Coronary artery (tissue), 2 donors: ENCODE data around the gene DDX20.

Source experiments
- DNase-seq: peaks from one replicate; pipeline ENCODE4 v3.0.0-alpha.2; 2017; ENCODE audit warnings: low spot score
- H3K27ac ChIP-seq, 2 donors: fragments of 200-600 bp; sonication (generic); one replicate each; pipeline ENCODE4 v1.5.1; 2016 to 2019
- H3K4me3 ChIP-seq: fragments of 200-600 bp; sonication (generic); 2 replicates; pipeline ENCODE4 v1.5.1; 2016; ENCODE audit warnings: mild to moderate bottlenecking, moderate library complexity
- TF ChIP-seq, protein P1 (sequence below): fragments of 200-600 bp; sonication (generic); IDR thresholded peaks from one replicate; pipeline ENCODE4 v1.5.1; 2019; ENCODE audit warnings: antibody characterized with exemption

Gene DDX20

DNA sequence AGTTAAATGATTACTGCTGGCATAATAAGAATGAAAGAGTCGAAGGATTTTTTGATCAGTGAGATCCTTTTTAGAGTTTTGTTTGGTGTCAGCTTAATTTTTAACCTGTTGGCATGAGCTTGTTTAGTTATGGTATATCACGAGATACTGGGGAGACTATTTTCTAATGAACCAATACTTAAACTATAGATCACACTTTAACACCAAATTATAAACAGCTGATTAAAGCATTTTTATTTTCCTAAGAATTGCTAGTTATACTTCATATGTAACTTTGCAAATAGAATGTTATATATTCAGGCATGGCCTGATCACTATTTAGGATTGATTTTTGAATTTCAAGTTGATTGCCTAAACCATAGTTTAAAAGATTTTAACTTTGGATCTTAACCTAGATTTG is 6.0 kb downstream of the DDX20 start:
- no peak overlapping the region for H3K27ac ChIP-seq
- DNase-seq, result no peak
- TF ChIP-seq, protein P1, sequence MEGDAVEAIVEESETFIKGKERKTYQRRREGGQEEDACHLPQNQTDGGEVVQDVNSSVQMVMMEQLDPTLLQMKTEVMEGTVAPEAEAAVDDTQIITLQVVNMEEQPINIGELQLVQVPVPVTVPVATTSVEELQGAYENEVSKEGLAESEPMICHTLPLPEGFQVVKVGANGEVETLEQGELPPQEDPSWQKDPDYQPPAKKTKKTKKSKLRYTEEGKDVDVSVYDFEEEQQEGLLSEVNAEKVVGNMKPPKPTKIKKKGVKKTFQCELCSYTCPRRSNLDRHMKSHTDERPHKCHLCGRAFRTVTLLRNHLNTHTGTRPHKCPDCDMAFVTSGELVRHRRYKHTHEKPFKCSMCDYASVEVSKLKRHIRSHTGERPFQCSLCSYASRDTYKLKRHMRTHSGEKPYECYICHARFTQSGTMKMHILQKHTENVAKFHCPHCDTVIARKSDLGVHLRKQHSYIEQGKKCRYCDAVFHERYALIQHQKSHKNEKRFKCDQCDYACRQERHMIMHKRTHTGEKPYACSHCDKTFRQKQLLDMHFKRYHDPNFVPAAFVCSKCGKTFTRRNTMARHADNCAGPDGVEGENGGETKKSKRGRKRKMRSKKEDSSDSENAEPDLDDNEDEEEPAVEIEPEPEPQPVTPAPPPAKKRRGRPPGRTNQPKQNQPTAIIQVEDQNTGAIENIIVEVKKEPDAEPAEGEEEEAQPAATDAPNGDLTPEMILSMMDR, result no peak
- H3K4me3 ChIP-seq, result no peak overlapping the region

DNA sequence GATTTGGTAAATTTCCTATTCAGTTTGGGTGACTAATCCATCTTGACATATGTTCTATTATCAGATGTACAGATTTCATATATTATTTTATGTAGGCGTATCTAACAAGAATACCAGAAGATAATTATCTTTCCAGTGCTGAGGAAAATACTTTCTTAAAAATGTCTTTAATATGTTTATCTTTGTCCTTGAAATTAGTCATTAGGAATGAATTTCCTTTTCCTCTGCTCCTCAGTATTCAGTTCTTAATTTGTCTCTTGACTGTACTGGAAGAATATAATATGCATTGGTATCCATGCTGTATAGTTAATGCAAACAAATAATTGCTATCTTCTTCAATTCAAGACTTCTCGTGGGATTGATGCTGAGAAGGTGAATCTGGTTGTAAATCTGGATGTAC is 6.6 kb downstream of the DDX20 start:
- no peak overlapping the region for H3K4me3 ChIP-seq
- no peak overlapping the region for H3K27ac ChIP-seq
- TF ChIP-seq, protein P1, result no peak
- DNase-seq, result no peak

DNA sequence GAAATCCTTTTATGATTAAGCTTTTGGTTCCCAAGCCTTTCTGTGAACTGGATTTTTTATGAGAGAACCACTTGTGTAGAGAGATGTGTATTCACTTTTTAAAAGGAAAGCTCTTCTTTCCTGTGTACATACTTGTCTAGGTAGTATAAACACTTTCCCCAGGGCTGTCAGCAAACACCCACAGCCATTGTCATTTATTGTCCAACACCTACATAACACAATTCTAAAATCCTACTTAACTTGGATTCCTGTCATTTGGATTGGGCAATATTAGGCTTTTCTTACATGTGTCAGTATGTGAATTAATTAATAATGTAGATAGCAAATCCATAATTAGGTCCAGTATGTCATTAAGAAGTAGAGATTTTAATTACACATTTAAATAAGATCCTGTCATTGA is 12.3 kb downstream of the DDX20 start:
- Histone ChIP-seq H3K27ac (no peak overlapping the region), H3K4me3 (no peak overlapping the region)
- TF ChIP-seq, protein P1, result no peak
- DNase-seq, result no peak

DNA sequence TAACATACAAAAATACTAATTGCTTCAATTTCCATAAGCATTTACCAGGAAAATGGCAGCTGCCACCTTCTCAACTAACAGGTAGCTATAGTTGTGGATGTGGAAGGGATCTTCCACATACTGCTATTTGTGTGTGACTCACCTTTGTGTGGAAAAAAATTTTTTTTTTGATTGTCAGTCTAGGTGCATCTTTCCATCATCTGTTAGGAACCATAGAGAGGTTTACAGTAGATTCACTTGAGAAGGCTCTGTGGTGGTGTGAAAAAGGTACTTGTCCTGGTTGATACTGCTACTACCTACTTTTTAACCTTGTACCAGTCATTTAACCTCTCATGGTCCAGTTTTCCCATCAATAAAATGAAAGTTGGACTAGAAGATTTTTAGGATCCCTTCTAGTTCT is 12.9 kb downstream of the DDX20 start:
- DNase-seq, result no peak
- Histone ChIP-seq H3K4me3 (no peak overlapping the region), H3K27ac (no peak overlapping the region)
- TF ChIP-seq, protein P1, result no peak

DNA sequence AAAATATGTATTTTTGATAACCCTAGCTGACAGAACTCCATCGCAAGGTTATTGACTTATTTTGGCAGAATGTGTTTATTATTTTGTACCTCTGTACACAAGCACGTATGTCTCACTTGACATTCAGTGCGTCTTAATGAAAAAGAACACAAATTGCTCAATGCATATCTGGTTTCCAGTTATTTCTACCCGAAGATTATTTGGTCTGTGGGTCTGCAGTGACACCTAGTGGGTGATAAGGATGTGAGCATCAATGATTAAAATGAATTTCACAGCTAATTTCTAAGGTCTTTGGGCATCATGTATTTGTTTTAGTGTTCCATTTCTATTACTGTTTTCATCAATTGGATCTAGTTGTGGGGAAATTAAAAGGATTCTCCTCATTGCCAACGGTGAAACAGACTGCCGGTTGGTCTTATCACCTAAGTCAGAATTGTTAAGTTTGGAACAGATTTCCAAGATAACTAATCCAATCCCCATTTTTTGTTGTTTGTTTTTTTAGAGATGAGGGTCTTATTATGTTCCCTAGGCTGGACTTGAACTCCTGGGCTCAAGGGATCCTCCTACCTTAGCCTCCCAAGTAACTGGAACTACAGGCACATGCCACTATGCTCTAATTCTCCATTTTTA is 13.9 kb downstream of the DDX20 start:
- no peak overlapping the region for H3K27ac ChIP-seq
- no peak overlapping the region for H3K4me3 ChIP-seq
- DNase-seq, result no peak

DNA sequence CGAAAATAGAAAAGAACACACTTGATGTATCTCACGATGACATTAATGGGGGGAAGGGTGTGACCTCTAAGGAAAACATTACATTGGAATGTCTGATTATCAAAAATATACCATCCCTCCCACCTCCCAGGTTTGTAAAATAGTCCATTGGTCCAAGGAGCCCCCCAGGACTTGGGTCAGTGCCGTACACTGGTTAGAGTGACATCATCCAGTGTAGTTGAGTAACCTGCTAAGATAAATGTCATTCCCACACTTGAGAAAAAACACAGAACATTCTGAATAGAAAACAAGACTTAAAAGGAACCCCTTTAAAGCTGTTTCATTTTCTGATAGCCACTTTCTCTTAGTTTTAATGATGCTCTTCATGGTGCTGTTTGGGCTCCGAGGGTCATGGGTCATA is 15.2 kb downstream of the DDX20 start:
- H3K4me3 ChIP-seq, result no peak overlapping the region
- no peak overlapping the region for H3K27ac ChIP-seq
- DNase-seq, result no peak
- TF ChIP-seq, protein P1, result no peak

More for the DNA sequence above, 13.9 kb downstream of the DDX20 start:
- TF ChIP-seq, protein P1, result peak; percentile 70

DNA sequence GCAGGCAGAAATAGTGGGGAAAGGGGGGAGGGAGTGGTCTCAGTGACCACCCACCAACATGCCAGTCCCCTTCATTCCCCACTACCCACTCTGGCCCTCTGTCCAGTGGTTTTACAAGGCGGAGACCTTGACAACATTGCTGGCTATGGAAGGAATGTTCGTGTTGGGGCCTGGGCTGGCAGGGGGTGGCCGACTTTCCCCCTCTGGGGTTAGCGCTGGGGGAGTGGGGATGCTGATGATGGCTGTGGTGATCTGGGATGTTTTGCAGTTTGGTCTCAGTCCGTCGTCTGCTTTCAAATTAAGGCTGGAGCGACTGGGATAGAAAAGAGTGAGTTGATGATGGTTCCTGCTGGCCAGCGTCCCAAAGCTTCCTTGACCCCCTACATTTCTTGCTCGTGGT is 20.3 kb downstream of the DDX20 start:
- TF ChIP-seq, protein P1, result no peak
- H3K27ac ChIP-seq, result no peak overlapping the region
- DNase-seq, result no peak
- no peak overlapping the region for H3K4me3 ChIP-seq
